Amniotic epithelial cell (primary cell): ENCODE measurements around the gene ZBTB20.

ENCODE experiments used
- DNase-seq: peaks from one replicate; pipeline ENCODE4 v3.0.0-alpha.2; 2010; ENCODE audit warnings: low read depth

ZBTB20 gene

GRCh38 chr3:114440700-114441099 lies 706.4 kb downstream of the ZBTB20 start:
- no peak for DNase-seq

- no peak for DNase-seq
Observed at GRCh38 chr3:114439284-114439683, 707.8 kb downstream of the ZBTB20 start.

GRCh38 chr3:114437897-114438296 lies 709.2 kb downstream of the ZBTB20 start:
- no peak for DNase-seq

- no peak for DNase-seq
Observed at GRCh38 chr3:114436182-114436581, 710.9 kb downstream of the ZBTB20 start.

- no peak for DNase-seq
Observed at GRCh38 chr3:114435386-114436115, 711.5 kb downstream of the ZBTB20 start.

GRCh38 chr3:114432310-114432709 lies 714.8 kb downstream of the ZBTB20 start:
- no peak for DNase-seq

- DNase-seq = no peak
Observed at GRCh38 chr3:114428044-114428595, 719.0 kb downstream of the ZBTB20 start.

GRCh38 chr3:114427285-114428043 lies 719.6 kb downstream of the ZBTB20 start:
- DNase-seq = no peak

- DNase-seq = no peak
Observed at GRCh38 chr3:114424337-114424736, 722.8 kb downstream of the ZBTB20 start.

- DNase-seq = no peak
Observed at GRCh38 chr3:114421204-114421603, 725.9 kb downstream of the ZBTB20 start.

GRCh38 chr3:114420072-114420471 lies 727.0 kb downstream of the ZBTB20 start:
- DNase-seq = no peak

- DNase-seq = peak; percentile 92
Observed at GRCh38 chr3:114418724-114419543, 728.2 kb downstream of the ZBTB20 start.

GRCh38 chr3:114418107-114418506 lies 729.0 kb downstream of the ZBTB20 start:
- no peak for DNase-seq

GRCh38 chr3:114417675-114418074 lies 729.4 kb downstream of the ZBTB20 start:
- no peak for DNase-seq

- DNase-seq = no peak
Observed at GRCh38 chr3:114417265-114417664, 729.8 kb downstream of the ZBTB20 start.

- DNase-seq = peak; percentile 77
Observed at GRCh38 chr3:114411811-114412803, 735.0 kb downstream of the ZBTB20 start.

GRCh38 chr3:114411190-114411668 lies 735.9 kb downstream of the ZBTB20 start:
- DNase-seq = no peak

- DNase-seq = no peak
Observed at GRCh38 chr3:114408736-114409670, 738.1 kb downstream of the ZBTB20 start.

- DNase-seq = no peak
Observed at GRCh38 chr3:114406922-114407321, 740.2 kb downstream of the ZBTB20 start.

- no peak for DNase-seq
Observed at GRCh38 chr3:114406286-114406685, 740.8 kb downstream of the ZBTB20 start.
